HepG2 (cell line): ENCODE data around the gene KDM4B. TPM values are rescaled to one million over a fixed set of nuclear protein-coding genes. Genes with fewer than 3 reads are reported as not detected.

Source experiments
- ATAC-seq: fragments of 200-7000 bp; cut with Tn5 transposase; 3 replicates; pipeline ENCODE4 v1.9.1; 2020; ENCODE audit warnings: mild to moderate bottlenecking, moderate library complexity
- BruUV-seq: library from RNA; stranded (reverse); fragments of 400-500 nt; replicated peaks from 2 replicates; lab custom pipeline; 2021; lab: Mats Ljungman, UMichigan
- CTCF ChIA-PET: fragments of 300-600 bp; formaldehyde crosslinking; extraction: SDS; loops from one replicate; lab custom pipeline; 2021; ENCODE audit warnings: low total read pairs, inconsistent platforms, low intra/inter-chr PET ratio; lab: Yijun Ruan, JAX
- POLR2A ChIA-PET: fragments of 350-600 bp; sonication (Branson Sonifier 250); formaldehyde crosslinking; loops from one replicate; lab custom pipeline; 2020; ENCODE audit warnings: antibody characterized with exemption, inconsistent platforms; lab: Yijun Ruan, JAX
- DNase-seq: peaks from one replicate; pipeline ENCODE4 v3.0.0-alpha.2; 2015; ENCODE audit warnings: low spot score
- FAIRE-seq: peaks from 3 replicates; lab custom pipeline; 2011; peaks lifted over from hg19 to GRCh38; lab: Jason Lieb, UNC
- H2AFZ ChIP-seq: one replicate; pipeline ENCODE4 v1.6.1; 2011; ENCODE audit warnings: low read length, inconsistent platforms
- H3K27ac ChIP-seq: fragments of 300-600 bp; 3 replicates; pipeline ENCODE4 v1.8.0; 2011; ENCODE audit warnings: mixed run types, mild to moderate bottlenecking, mixed read lengths, low read length, inconsistent platforms; ENCODE audit not compliant: insufficient read depth; ENCODE audit errors: extremely low read length
- H3K27me3 ChIP-seq, 2 experiments: fragments of 200-600 bp in 1 of 2; 2 replicates in 1 of 2; 3 replicates in 1 of 2; pipeline versions ENCODE4 v1.6.0 to v1.8.0; 2011; ENCODE audit warnings: low read length in 2 of 2, mild to moderate bottlenecking in 2 of 2, moderate library complexity in 2 of 2, inconsistent platforms in 1 of 2; ENCODE audit not compliant: insufficient read depth in 2 of 2, control insufficient read depth in 1 of 2
- H3K36me3 ChIP-seq, 2 experiments: fragments of 200-600 bp in 1 of 2; replicated peaks in 1 of 2; 2 replicates in 1 of 2; 3 replicates in 1 of 2; pipeline versions ENCODE4 v1.5.1 to v1.8.0; 2011; ENCODE audit warnings: low read length in 2 of 2, inconsistent platforms in 1 of 2; ENCODE audit not compliant: insufficient read depth in 2 of 2, control insufficient read depth in 1 of 2
- H3K4me1 ChIP-seq: 2 replicates; pipeline ENCODE4 v1.5.1; 2012; ENCODE audit warnings: low read length, inconsistent platforms; ENCODE audit not compliant: insufficient read depth
- H3K4me2 ChIP-seq: 2 replicates; pipeline ENCODE4 v1.6.0; 2011; ENCODE audit warnings: low read depth, low read length, inconsistent platforms
- H3K4me3 ChIP-seq, 3 experiments: fragments of 200-600 bp in 1 of 3; sonication (generic), shearing (Covaris generic) in 1 of 3; replicated peaks in 1 of 3; 2 replicates each; pipeline ENCODE4 v1.5.1; 2011 to 2016; ENCODE audit warnings: low read length in 3 of 3, inconsistent platforms in 2 of 3, low read depth in 2 of 3, mild to moderate bottlenecking in 2 of 3, control low read depth in 1 of 3, mixed read lengths in 1 of 3; ENCODE audit not compliant: insufficient read depth in 1 of 3
- H3K79me2 ChIP-seq: one replicate; pipeline ENCODE4 v1.6.1; 2011; ENCODE audit warnings: low read length, inconsistent platforms; ENCODE audit not compliant: insufficient read depth
- H3K9ac ChIP-seq: 2 replicates; pipeline ENCODE4 v1.6.0; 2011; ENCODE audit warnings: mild to moderate bottlenecking, low read depth, low read length, inconsistent platforms; ENCODE audit not compliant: insufficient read depth
- H3K9me3 ChIP-seq: 2 replicates; pipeline ENCODE4 v1.5.1; 2012; ENCODE audit warnings: mild to moderate bottlenecking, low read length
- H4K20me1 ChIP-seq: 2 replicates; pipeline ENCODE4 v1.6.0; 2011; ENCODE audit warnings: inconsistent platforms, mild to moderate bottlenecking, low read length, moderate library complexity; ENCODE audit not compliant: insufficient read depth
- AGO2 ChIP-seq: fragments of 200-400 bp; formaldehyde crosslinking; optimal IDR thresholded peaks from 2 replicates; pipeline ENCODE3; 2017; ENCODE audit warnings: mild to moderate bottlenecking, low read depth, low read length, moderate library complexity
- SMARCC2 ChIP-seq: fragments of 450-650 bp; IDR thresholded peaks from 2 replicates; pipeline ENCODE4 v1.6.1; 2017; ENCODE audit warnings: antibody characterized with exemption, mild to moderate bottlenecking
- TBX2 ChIP-seq: sonication (generic); formaldehyde crosslinking; IDR thresholded peaks from 2 replicates; pipeline ENCODE4 v1.5.0; 2020; ENCODE audit warnings: missing genetic modification reagents, mild to moderate bottlenecking, borderline replicate concordance
- TCF7L2 ChIP-seq: IDR thresholded peaks from 2 replicates; pipeline ENCODE4 v1.6.1; 2011; ENCODE audit warnings: mild to moderate bottlenecking, low read depth, low read length, moderate library complexity
- TGIF2 ChIP-seq: IDR thresholded peaks from 2 replicates; pipeline ENCODE4 v1.6.1; 2016; ENCODE audit warnings: control low read depth, missing compliant biosample characterization
- ZNF484 ChIP-seq: sonication (generic); formaldehyde crosslinking; IDR thresholded peaks from 2 replicates; pipeline ENCODE4 v1.5.1; 2020; ENCODE audit warnings: mild to moderate bottlenecking, low read depth, missing genetic modification reagents, borderline replicate concordance
- WGBS: methylation state at CpG from one replicate; pipeline ENCODE4 v1.1.6; 2017; ENCODE audit warnings: low lambda C conversion rate; 5-methylcytosine and 5-hydroxymethylcytosine counted together
- in situ Hi-C: cut with HindIII; loops from 2 replicates; pipeline ENCODE4 v1.10.0; 2017; ENCODE audit warnings: low pct_unique_long_range_greater_than_20kb; ENCODE audit not compliant: extremely low pct_ligation_motif_present
- intact Hi-C: fragments of 100-400 bp; cut with micrococcal nuclease; formaldehyde crosslinking; loops from one replicate; pipeline ENCODE4 v1.10.0; 2022; ENCODE audit not compliant: unreplicated experiment
- polyA plus RNA-seq, 8 experiments: library from polyadenylated mRNA; depleted of rRNA in 3 of 8; stranded (reverse) in 7 of 8; unstranded in 1 of 8; fragments of >200 nt; fragmentation: Illumina TruSeq in 4 of 8; extraction: Trizol in 4 of 8; gene quantifications; 2 replicates each; pipeline versions ENCODE4 v1.2.1 to v1.2.3, GENCODE V29; 2011 to 2016; ENCODE audit warnings: low read depth in 4 of 8, missing spikeins in 1 of 8, mixed read lengths in 1 of 8; ENCODE audit not compliant: insufficient read depth in 1 of 8
- total RNA-seq, 5 experiments: library from RNA; depleted of rRNA; stranded (reverse); fragments of >200 nt; fragmentation: Illumina TruSeq; extraction: Trizol; gene quantifications; 2 replicates each; pipeline ENCODE4 v1.2.3, GENCODE V29; 2016; ENCODE audit warnings: low read depth in 1 of 5
- TF ChIP-seq, protein P1 (sequence below): sonication (generic); formaldehyde crosslinking; IDR thresholded peaks from 2 replicates; pipeline ENCODE4 v1.4.0; 2020; ENCODE audit warnings: missing genetic modification reagents
- TF ChIP-seq, protein P2 (sequence below): sonication (generic); formaldehyde crosslinking; IDR thresholded peaks from 2 replicates; pipeline ENCODE4 v1.4.0; 2020; ENCODE audit warnings: missing genetic modification reagents

Gene KDM4B
- total and polyA plus RNA-seq, 2 of the 13 experiments (the other 11 are each of a cell fraction or from before 2014, with no cell fraction given) = 4.9 to 14.6 TPM

DNA sequence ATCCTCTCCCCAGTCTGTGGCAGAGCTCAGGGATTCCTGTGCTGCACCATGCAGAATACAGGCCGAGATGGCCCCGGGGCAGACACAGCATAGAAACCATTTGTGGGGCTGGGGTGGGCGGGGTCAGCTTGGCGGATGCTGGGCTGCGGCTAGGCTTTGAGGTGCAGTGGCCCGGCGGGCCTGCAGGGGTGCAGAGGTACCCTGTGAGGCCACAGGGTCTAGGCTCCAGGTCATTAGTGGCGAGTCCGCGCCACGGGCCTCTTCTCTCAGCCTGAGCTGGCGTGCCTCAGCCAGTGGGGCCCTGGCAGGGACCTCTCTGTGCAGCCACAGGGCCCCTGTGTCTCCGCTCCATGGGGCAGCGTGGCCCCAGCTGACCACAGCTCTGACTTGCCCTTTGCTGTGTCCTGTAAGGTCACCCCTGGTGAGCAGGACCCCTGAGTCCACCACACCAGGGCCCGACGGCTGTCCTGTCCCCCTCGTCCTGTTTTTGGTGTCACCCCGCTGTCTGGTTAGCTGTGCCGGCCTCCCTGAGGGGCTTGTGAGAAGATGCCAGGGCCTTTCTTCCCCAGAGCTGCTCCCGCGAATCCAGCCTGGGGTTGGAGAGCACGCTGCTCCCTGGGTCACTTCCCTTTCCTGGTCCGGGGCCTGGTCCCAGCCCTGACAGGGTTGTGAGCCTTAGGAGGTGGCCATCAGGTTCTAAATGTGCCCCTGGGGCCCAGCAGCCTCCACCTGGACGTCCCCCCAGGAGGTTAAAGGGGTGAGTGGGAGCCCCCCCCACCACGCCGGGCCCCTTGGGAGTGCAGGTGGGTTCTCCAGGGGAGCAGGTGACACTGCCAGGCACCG lies 12.1 kb downstream of the KDM4B start:
- ChIA-PET CTCF (no interaction called here), POLR2A (no interaction called here)
- in situ Hi-C loops = no loop called here
- Histone ChIP-seq H3K4me2 (no peak overlapping the region), H3K79me2 (peaks cover 66% of the 10 kb centered on the region), H4K20me1 (peaks cover 55% of the 10 kb centered on the region), H3K9ac (no peak overlapping the region), H3K27ac (no peak overlapping the region), H2AFZ (no peak overlapping the region), H3K27me3 (no peaks in the 10 kb centered on the region), H3K4me1 (peaks cover 15% of the 10 kb centered on the region), H3K4me3 (no peak overlapping the region), H3K36me3 (peaks cover 8 to 28% of the 10 kb centered on the region in 2 experiments; a peak in 4 of 5 replicates), H3K9me3 (no peaks in the 10 kb centered on the region)
- ATAC-seq = no peak
- BruUV-seq = no TSS peak
- FAIRE-seq = no peak
- TF ChIP-seq ZNF484 (CRISPR knock-in tag) = no peak
- TF ChIP-seq, protein P1, sequence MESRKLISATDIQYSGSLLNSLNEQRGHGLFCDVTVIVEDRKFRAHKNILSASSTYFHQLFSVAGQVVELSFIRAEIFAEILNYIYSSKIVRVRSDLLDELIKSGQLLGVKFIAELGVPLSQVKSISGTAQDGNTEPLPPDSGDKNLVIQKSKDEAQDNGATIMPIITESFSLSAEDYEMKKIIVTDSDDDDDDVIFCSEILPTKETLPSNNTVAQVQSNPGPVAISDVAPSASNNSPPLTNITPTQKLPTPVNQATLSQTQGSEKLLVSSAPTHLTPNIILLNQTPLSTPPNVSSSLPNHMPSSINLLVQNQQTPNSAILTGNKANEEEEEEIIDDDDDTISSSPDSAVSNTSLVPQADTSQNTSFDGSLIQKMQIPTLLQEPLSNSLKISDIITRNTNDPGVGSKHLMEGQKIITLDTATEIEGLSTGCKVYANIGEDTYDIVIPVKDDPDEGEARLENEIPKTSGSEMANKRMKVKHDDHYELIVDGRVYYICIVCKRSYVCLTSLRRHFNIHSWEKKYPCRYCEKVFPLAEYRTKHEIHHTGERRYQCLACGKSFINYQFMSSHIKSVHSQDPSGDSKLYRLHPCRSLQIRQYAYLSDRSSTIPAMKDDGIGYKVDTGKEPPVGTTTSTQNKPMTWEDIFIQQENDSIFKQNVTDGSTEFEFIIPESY (CRISPR knock-in tag) = peak; percentile 36; the same call in 1 of the 2 replicates
- TF ChIP-seq, protein P2, sequence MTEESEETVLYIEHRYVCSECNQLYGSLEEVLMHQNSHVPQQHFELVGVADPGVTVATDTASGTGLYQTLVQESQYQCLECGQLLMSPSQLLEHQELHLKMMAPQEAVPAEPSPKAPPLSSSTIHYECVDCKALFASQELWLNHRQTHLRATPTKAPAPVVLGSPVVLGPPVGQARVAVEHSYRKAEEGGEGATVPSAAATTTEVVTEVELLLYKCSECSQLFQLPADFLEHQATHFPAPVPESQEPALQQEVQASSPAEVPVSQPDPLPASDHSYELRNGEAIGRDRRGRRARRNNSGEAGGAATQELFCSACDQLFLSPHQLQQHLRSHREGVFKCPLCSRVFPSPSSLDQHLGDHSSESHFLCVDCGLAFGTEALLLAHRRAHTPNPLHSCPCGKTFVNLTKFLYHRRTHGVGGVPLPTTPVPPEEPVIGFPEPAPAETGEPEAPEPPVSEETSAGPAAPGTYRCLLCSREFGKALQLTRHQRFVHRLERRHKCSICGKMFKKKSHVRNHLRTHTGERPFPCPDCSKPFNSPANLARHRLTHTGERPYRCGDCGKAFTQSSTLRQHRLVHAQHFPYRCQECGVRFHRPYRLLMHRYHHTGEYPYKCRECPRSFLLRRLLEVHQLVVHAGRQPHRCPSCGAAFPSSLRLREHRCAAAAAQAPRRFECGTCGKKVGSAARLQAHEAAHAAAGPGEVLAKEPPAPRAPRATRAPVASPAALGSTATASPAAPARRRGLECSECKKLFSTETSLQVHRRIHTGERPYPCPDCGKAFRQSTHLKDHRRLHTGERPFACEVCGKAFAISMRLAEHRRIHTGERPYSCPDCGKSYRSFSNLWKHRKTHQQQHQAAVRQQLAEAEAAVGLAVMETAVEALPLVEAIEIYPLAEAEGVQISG (CRISPR knock-in tag) = no peak
- TF ChIP-seq TBX2 (CRISPR knock-in tag) = no peak
- no peak for TF ChIP-seq TGIF2 (CRISPR knock-in tag)
- peak; percentile 13 for TF ChIP-seq AGO2
- TF ChIP-seq TCF7L2 = no peak
- no peak for TF ChIP-seq SMARCC2
- no peak for DNase-seq
- 92% methylated on average over 13 of the region's 27 CpGs for WGBS
- intact Hi-C loops = no loop called here
